RWPE2 (cell line): ENCODE measurements around the gene RSPH9.

ENCODE experiments used
- ATAC-seq: fragments of 200-7000 bp; cut with Tn5 transposase; 3 replicates; pipeline ENCODE4 v1.9.1; 2021; ENCODE audit warnings: low read depth
- DNase-seq: peaks from one replicate; pipeline ENCODE4 v3.0.0-alpha.2; 2020; ENCODE audit warnings: low spot score
- H3K27ac ChIP-seq: fragments of 450-650 bp; 2 replicates; pipeline ENCODE4 v1.5.1; 2017; ENCODE audit warnings: mild to moderate bottlenecking; ENCODE audit not compliant: poor library complexity, severe bottlenecking
- H3K27me3 ChIP-seq: fragments of 250-450 bp; sonication (Bioruptor Pico); 2 replicates; pipeline ENCODE4 v1.5.1; 2021; ENCODE audit warnings: mild to moderate bottlenecking, moderate library complexity; ENCODE audit not compliant: insufficient read depth, poor library complexity, severe bottlenecking
- H3K36me3 ChIP-seq: fragments of 250-450 bp; sonication (Bioruptor Pico); 2 replicates; pipeline ENCODE4 v1.5.1; 2020; ENCODE audit warnings: low read depth, mild to moderate bottlenecking, moderate library complexity
- H3K4me1 ChIP-seq: fragments of 250-450 bp; sonication (Bioruptor Pico); 2 replicates; pipeline ENCODE4 v1.5.1; 2021; ENCODE audit warnings: mild to moderate bottlenecking, moderate library complexity; ENCODE audit not compliant: insufficient read depth, poor library complexity, severe bottlenecking
- H3K4me3 ChIP-seq: fragments of 250-450 bp; sonication (Bioruptor Pico); 2 replicates; pipeline ENCODE4 v1.5.1; 2021; ENCODE audit warnings: mild to moderate bottlenecking, moderate library complexity; ENCODE audit not compliant: severe bottlenecking
- H3K9me3 ChIP-seq: fragments of 250-450 bp; sonication (Bioruptor Pico); 2 replicates; pipeline ENCODE4 v1.5.1; 2021; ENCODE audit warnings: mild to moderate bottlenecking, moderate library complexity; ENCODE audit not compliant: severe bottlenecking
- CTCF ChIP-seq: fragments of 450-650 bp; IDR thresholded peaks from one replicate; pipeline ENCODE4 v1.5.1; 2017; ENCODE audit warnings: mild to moderate bottlenecking, moderate library complexity; ENCODE audit not compliant: poor library complexity, severe bottlenecking

RSPH9 gene

DNA sequence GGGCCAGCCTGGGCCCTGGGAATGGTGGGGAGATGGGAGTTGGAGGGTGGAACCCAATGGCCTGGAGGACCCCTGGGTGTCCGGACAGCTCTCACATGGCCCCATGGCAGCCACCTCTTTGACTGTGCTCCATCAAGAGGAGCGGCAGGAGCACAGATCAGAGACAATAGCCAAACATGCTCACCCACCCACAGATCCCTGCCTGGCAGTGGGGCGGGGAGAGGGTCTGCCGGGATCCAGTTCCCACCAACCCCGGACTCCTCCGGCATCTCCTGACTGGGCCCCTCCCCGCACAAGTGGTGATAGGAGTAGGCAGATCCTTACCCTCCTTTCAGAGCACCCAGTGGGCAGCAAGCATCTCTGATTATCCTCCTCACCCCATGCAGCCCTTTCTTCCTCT is 74.7 kb downstream of the RSPH9 start:
- H3K9me3 ChIP-seq, result no peaks in the 10 kb centered on the region
- no peak overlapping the region for H3K4me3 ChIP-seq
- no peaks in the 10 kb centered on the region for H3K36me3 ChIP-seq
- no peak overlapping the region for H3K27ac ChIP-seq
- no peak for ATAC-seq
- TF ChIP-seq CTCF, result no peak
- peaks cover 6% of the 10 kb centered on the region for H3K4me1 ChIP-seq
- no peaks in the 10 kb centered on the region for H3K27me3 ChIP-seq
- no peak for DNase-seq

GRCh38 chr6:43720999-43721398 is 76.2 kb downstream of the RSPH9 start:
- Histone ChIP-seq H3K9me3 (no peaks in the 10 kb centered on the region), H3K27me3 (no peaks in the 10 kb centered on the region), H3K4me3 (no peak overlapping the region), H3K36me3 (no peaks in the 10 kb centered on the region), H3K27ac (no peak overlapping the region), H3K4me1 (peaks cover 17% of the 10 kb centered on the region)
- DNase-seq (no peak), ATAC-seq (no peak)
- no peak for TF ChIP-seq CTCF
